GM12801 (cell line): ENCODE measurements around the gene ACTR1A.

Experiments used
- TF ChIP-seq, protein P1 (sequence below): IDR thresholded peaks from one replicate; pipeline ENCODE4 v1.5.1; 2011; ENCODE audit warnings: control low read depth; ENCODE audit not compliant: insufficient read length; ENCODE audit errors: extremely low read depth

ACTR1A gene

DNA sequence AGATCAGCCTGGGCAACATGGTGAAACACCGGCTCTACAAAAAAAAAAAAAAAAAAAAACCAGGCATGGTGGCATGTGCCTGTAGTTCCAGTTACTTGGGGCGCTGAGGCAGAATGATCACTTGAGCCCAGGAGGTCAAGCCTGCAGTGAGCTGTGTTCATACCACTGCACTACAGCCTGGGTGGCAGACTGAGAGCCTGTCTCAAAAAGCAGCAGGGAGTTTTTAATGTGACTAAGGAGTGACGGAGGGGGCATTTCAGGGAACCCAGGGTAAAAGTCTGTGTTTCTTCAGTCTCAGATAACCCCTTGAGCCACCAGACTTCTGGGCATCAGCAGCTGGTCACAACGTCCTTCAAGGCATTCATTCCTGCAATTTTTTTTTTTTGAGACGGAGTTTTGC lies 49.0 kb downstream of the ACTR1A start:
- TF ChIP-seq, protein P1, sequence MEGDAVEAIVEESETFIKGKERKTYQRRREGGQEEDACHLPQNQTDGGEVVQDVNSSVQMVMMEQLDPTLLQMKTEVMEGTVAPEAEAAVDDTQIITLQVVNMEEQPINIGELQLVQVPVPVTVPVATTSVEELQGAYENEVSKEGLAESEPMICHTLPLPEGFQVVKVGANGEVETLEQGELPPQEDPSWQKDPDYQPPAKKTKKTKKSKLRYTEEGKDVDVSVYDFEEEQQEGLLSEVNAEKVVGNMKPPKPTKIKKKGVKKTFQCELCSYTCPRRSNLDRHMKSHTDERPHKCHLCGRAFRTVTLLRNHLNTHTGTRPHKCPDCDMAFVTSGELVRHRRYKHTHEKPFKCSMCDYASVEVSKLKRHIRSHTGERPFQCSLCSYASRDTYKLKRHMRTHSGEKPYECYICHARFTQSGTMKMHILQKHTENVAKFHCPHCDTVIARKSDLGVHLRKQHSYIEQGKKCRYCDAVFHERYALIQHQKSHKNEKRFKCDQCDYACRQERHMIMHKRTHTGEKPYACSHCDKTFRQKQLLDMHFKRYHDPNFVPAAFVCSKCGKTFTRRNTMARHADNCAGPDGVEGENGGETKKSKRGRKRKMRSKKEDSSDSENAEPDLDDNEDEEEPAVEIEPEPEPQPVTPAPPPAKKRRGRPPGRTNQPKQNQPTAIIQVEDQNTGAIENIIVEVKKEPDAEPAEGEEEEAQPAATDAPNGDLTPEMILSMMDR = no peak

DNA sequence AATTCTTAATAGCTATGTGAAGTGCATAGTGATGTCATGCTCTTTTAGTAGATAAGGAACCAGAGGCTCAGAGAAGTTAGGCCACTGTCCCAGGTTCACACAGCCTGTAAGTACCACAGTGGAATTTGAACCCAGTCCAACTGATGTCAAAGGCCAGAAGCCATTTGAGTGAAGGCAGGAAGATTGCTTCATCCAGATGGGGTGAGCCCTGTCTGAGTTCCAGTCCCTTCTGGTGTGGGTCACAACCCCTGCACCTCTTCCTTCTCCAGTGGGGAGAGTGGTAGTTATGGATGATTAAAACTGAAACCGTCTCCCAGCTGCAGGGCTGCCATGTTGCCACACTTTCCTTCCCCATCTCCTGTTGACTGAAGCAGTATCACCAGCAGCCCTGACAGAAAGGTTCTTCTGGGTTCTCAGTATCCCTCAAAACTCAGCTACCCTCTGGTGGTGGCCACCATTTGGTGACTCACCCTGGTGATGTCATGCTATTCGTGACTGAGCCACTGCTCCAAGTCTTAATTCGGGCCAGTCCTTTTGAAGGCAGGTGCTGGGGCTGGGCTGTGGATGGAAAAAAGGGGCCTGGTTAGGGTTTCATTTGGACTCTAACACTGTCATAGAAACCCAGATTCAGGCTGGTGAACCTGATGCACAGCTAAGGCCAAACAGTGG lies 49.7 kb downstream of the ACTR1A start:
- TF ChIP-seq, protein P1 = no peak

DNA sequence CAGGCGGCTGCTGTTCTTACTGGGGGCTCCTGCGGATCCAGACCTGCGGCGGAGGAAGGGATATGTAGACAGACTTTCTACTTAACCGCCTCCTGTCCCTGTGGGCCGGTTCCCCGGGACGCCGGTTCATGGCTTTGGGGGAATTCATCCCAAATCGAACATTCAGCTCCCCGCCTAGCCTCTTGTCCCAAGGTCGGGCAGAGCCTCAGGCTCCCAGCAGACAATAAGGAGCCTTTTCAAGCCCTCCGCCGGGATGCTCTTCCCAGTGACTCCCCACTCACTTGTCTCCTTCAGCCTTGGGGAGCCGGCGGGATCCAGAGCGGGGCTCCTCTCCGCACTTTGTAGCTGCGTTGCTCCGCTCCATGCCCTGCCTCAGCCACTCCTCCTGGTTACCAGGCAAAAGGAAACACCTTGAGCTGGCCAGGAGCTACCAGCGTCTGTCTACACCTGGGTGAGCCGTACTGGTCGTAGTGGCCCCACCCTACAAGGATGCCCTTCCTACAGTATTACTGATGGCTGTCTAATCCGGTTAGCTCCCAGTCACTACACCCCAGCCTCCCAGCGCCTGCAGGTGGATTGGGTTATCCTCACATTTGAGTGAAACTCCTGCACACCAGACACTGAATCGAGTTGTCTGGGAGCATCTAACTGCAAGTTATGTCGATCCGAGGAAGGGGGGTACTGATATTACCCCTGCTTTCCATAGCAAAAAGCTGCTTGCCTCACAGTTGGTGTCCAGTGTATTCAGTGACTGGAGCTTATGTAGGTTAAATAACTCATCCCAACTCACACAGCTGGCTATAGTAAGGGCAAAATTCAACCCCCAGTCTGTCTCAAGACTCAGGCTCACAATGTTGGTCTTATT lies 51.2 kb downstream of the ACTR1A start, which contains the start of gene C10orf95:
Gene C10orf95, minus strand, starts transcription at position 439 of the 865 bp plus-strand sequence. CDS start 450 bp downstream, outside the sequence.
- TF ChIP-seq, protein P1 = no peak

DNA sequence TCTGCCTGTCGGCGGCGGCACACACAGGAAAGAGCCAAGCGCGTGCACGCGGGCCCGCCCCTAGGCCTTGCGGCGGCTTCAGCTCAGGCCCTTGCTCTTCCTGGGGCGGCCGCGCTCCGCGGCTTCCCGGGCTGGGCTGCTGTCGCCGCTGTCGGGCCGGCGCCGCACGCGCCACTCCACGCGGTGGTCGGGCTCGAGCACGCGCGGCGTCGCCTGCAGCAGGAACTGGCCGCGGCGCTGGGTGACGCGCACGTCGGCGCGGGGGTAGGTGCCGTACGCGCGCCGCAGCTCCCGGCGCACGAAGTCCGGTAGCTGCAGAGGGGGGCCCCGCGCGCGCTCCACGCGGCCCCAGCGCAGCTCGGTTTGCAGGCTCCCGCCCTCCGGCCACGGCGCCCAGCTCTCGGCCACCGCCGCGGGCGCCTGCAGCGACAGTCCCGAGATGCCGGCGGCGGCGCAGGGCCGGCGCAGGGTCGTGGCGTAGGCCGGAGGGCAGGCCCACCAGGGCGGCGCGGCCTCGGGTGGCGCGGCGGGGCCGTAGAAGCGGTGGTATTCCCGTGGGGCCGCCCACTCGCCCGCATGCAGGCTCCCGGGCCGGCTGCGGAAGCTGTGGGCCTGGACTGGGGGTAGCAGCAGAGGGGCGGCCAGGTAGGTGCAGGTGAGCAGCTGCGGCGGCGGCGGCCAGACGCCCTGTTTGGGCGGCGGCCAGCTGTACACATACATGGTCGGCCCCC lies 52.0 kb downstream of the ACTR1A start:
- TF ChIP-seq, protein P1 = no peak

DNA sequence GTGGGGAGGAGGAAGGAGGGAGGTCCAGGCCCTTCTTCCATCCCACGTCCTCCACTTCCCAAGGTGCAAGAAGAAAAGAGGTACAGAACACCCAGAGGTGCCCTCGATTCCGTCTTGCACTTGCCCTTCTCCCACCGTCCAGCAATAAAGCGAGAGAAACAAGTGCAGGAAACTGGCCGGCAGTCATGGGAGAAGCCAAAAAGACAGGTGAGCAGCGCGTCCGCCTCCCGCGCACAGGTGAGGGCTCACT lies 52.5 kb downstream of the ACTR1A start:
- TF ChIP-seq, protein P1 = no peak

DNA sequence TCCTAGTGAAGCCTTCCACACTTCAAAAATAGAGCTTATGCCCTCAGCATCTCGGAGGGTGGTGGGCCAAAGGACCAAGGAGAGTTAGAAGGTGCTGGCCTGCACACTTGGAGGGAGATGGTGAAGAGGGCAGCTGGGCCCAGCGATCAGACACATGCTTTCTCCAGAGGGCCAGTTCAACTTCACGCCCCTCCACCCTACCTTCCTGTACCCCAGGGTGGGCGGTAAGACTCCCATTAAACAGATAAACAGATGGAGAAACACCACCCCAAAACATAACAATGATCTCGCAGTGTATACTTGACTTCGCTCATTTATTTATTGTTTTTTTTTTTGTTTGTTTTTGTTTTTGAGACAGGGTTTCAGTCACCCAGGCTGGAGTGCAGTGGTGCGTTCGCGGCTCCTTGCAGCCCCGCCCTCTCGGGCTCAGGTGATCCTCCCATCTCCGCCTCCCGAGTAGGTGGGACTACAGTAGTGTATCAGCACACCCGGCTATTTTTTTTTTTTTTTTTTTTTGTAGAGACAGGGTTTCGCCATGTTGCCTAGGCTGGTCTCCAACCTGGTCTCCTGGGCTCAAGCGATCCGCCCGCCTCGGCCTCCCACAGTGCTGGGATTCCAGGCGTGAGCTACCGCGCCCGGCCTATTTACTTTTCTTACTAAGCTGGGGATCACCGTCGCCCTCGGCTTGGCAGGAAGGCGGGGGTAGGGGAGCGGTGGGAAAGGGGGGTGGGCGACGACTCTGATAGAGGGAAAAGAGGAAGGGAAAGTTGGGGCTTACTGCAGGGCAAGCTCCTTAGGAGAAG lies 53.0 kb downstream of the ACTR1A start:
- TF ChIP-seq, protein P1 = no peak
